Thoracic aorta (tissue), 2 donors: ENCODE results near the gene ANTXR1. TPM values are rescaled to one million over a fixed set of nuclear protein-coding genes. Genes with fewer than 3 reads are reported as not detected.
A peak's percentile ranks its signal among the peaks of the same experiment; 100 is the strongest.

ENCODE experiments used
- ATAC-seq: fragments of 150-250 bp; one replicate; pipeline ENCODE4 v1.8.0; 2017; ENCODE audit warnings: low read depth; ENCODE audit not compliant: insufficient number of reproducible peaks, low FRiP score
- DNase-seq: peaks from one replicate; pipeline ENCODE4 v3.0.0-alpha.2; 2020; ENCODE audit warnings: low spot score
- H3K27ac ChIP-seq, 2 donors: fragments of 200-600 bp; sonication (generic); 1 replicate in 1 of 2; 2 replicates in 1 of 2; pipeline ENCODE4 v1.5.1; 2016; ENCODE audit warnings: mild to moderate bottlenecking in 2 of 2, moderate library complexity in 2 of 2
- H3K27me3 ChIP-seq: fragments of 200-600 bp; sonication (generic); replicated peaks from 2 replicates; pipeline ENCODE4 v1.6.0; 2016; ENCODE audit warnings: mild to moderate bottlenecking; ENCODE audit not compliant: insufficient read depth
- H3K36me3 ChIP-seq: fragments of 200-600 bp; sonication (generic); one replicate; pipeline ENCODE4 v1.5.1; 2016
- H3K4me1 ChIP-seq, 2 donors: fragments of 200-600 bp; sonication (generic); 1 replicate in 1 of 2; 2 replicates in 1 of 2; pipeline versions ENCODE4 v1.5.1 to v1.6.0; 2016; ENCODE audit warnings: low read depth in 2 of 2, mild to moderate bottlenecking in 1 of 2; ENCODE audit not compliant: control insufficient read depth in 1 of 2
- H3K4me3 ChIP-seq: fragments of 200-600 bp; sonication (generic); 2 replicates; pipeline ENCODE4 v1.5.1; 2016; ENCODE audit warnings: mild to moderate bottlenecking
- H3K9me3 ChIP-seq: fragments of 200-600 bp; sonication (generic); 2 replicates; pipeline ENCODE4 v1.5.1; 2016
- total RNA-seq, 2 donors: library from RNA; depleted of rRNA; stranded (reverse); fragments of >200 nt; gene quantifications; one replicate each; pipeline versions ENCODE4 v1.1.0 to v1.2.3, GENCODE V29; 2016
- TF ChIP-seq, protein P1 (sequence below): fragments of 200-600 bp; sonication (generic); IDR thresholded peaks from one replicate; pipeline ENCODE4 v1.5.1; 2019; ENCODE audit warnings: antibody characterized with exemption

Gene ANTXR1
- total RNA-seq, 2 donors from 2014 or later: 253 to 313 TPM

DNA sequence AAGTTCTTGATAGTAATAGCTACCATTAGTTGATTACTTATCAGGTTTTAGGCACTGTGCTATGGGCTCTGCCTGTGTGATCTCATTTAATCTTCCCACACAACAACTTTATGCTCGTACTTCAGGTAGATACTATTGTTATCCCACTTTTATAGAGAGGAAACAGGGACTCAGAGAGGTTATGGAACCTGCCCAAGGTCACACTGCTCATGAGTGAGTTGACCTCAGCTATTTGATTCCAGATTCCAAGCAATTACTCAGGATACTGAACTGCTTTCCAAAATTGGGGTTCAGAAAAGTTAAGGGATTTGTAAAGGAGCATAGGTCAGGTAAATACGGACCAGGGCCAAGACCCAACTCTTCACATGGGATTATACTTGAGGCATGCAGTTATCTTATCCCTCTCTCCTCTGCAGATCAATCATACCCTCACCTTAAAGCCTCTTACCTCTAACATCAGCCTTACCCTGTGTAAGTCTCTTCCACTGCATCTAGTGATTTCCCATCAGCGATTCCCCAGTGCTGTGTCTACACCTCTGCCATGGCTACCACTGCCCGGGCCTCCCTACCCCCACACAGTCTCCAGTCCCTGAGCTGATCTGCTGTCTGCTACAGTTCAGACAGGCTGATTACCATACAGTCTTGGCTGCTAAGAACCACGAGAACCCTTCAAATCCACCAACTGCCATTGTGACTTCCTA lies 74.4 kb downstream of the ANTXR1 start:
- TF ChIP-seq, protein P1, sequence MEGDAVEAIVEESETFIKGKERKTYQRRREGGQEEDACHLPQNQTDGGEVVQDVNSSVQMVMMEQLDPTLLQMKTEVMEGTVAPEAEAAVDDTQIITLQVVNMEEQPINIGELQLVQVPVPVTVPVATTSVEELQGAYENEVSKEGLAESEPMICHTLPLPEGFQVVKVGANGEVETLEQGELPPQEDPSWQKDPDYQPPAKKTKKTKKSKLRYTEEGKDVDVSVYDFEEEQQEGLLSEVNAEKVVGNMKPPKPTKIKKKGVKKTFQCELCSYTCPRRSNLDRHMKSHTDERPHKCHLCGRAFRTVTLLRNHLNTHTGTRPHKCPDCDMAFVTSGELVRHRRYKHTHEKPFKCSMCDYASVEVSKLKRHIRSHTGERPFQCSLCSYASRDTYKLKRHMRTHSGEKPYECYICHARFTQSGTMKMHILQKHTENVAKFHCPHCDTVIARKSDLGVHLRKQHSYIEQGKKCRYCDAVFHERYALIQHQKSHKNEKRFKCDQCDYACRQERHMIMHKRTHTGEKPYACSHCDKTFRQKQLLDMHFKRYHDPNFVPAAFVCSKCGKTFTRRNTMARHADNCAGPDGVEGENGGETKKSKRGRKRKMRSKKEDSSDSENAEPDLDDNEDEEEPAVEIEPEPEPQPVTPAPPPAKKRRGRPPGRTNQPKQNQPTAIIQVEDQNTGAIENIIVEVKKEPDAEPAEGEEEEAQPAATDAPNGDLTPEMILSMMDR: no peak
- DNase-seq: no peak
- no peaks in the 10 kb centered on the region for H3K9me3 ChIP-seq
- H3K4me3 ChIP-seq: no peak overlapping the region
- peak overlapping the region; percentile 57 to 75 for H3K27ac ChIP-seq
- no peak for ATAC-seq
- H3K27me3 ChIP-seq: no peaks in the 10 kb centered on the region
- peaks cover 7% of the 10 kb centered on the region for H3K36me3 ChIP-seq
- peaks cover 39 to 66% of the 10 kb centered on the region in 2 donors for H3K4me1 ChIP-seq

DNA sequence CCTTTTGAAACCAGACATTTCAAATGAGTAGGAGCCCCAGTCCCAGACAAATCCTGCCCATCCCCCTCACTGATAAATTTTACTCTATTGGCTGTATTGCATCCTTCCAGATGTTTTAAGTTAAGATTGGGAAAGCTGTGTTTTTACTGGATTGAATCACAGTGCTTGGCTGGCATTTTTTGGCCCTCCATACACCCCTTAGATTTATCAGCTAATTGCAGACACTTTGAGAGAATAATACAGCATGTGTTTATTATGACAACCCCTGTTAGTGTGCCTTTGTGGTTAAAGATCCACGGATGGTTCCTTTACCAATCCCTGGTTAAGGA lies 74.9 kb downstream of the ANTXR1 start:
- peak overlapping the region; percentile 57 to 75 for H3K27ac ChIP-seq
- no peaks in the 10 kb centered on the region for H3K9me3 ChIP-seq
- DNase-seq: no peak
- no peak for ATAC-seq
- peaks cover 36 to 61% of the 10 kb centered on the region in 2 donors for H3K4me1 ChIP-seq
- H3K4me3 ChIP-seq: no peak overlapping the region
- peaks cover 11% of the 10 kb centered on the region for H3K36me3 ChIP-seq
- TF ChIP-seq, protein P1: no peak
- H3K27me3 ChIP-seq: no peaks in the 10 kb centered on the region

DNA sequence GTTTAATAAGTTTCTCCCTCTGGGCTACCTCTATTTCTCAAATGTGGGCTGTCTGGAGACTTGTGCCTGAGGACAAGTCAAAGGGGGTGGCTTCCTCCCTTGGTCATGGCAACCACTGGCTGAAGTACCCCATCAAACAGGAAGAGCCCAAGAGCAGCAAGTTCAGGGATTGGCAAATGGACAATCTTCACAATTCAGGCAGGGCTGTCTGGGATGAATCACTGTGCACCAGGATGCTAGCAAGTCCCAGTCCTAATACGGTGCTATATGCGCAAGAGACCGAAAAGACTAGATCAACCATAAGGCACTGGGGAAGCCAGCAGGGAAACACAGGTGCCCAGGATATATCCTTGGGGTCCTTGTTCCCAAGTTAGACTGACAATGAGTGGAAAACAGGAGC lies 75.5 kb downstream of the ANTXR1 start:
- H3K36me3 ChIP-seq: peaks cover 11% of the 10 kb centered on the region
- no peaks in the 10 kb centered on the region for H3K9me3 ChIP-seq
- H3K27me3 ChIP-seq: no peaks in the 10 kb centered on the region
- DNase-seq (no peak), ATAC-seq (peak; percentile 29)
- TF ChIP-seq, protein P1: no peak
- H3K4me1 ChIP-seq: peaks cover 31 to 55% of the 10 kb centered on the region in 2 donors
- H3K4me3 ChIP-seq: no peak overlapping the region
- peak overlapping the region; percentile 57 to 75 for H3K27ac ChIP-seq

DNA sequence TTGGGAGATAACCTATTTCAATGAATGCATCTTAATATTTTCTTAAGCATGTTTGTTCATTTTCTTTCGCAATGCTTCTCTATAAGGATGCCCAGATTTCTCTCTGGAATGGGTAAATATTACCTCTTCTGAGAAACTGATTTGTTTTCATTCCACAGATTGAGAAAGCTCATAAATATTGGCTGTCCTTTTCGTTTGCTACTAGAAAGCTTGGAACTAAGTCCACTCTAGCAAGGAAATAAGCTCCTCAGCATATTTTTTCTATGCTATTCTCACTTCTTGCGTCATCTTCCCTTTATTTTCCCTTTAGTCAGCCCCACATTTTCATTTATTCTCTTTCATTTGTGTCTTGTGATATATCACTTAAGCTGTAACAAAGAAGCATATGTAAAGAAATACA lies 76.3 kb downstream of the ANTXR1 start:
- Histone ChIP-seq H3K27me3 (no peaks in the 10 kb centered on the region), H3K36me3 (peaks cover 11% of the 10 kb centered on the region), H3K27ac (peak overlapping the region; percentile 57 to 75), H3K4me3 (no peak overlapping the region), H3K4me1 (peaks cover 23 to 47% of the 10 kb centered on the region in 2 donors), H3K9me3 (no peaks in the 10 kb centered on the region)
- TF ChIP-seq, protein P1: no peak
- no peak for DNase-seq
- no peak for ATAC-seq

DNA sequence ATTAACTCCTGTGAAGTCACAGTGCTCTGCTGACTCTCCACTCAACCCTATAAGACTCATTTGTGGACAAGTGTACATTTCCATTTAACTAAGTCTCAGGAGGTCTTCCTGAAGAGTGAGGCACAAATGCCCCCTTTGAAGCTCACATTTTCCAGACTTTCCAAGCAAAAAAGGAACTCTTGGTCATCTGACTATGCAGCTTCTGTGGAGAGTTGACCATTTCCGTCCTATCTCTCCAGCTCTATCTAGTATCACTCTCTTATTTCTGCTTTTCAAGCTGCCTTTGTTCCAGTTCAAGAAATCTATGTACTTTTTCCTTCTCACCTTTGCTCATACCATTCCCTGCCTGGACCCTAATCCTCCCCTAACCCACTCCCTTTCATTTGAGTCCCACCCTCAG lies 77.0 kb downstream of the ANTXR1 start:
- Histone ChIP-seq H3K9me3 (no peaks in the 10 kb centered on the region), H3K4me1 (peaks cover 23 to 49% of the 10 kb centered on the region in 2 donors), H3K27ac (peak overlapping the region; percentile 10 to 57), H3K4me3 (no peak overlapping the region), H3K36me3 (peaks cover 15% of the 10 kb centered on the region), H3K27me3 (no peaks in the 10 kb centered on the region)
- no peak for ATAC-seq
- no peak for DNase-seq
- TF ChIP-seq, protein P1: no peak
